ENCODE results near the gene WBP1L.

Gene WBP1L

GRCh38 chr10:102705531-102705930 lies 38.2 kb upstream of the WBP1L start:
- H3K27ac ChIP-seq (ENCODE audit: low read depth, low read length) = no peak overlapping the region
- H4K8ac ChIP-seq (ENCODE audit: low read depth, low read length) = no peak overlapping the region
- no peak overlapping the region for H3K4me3 ChIP-seq (ENCODE audit: low read depth, low read length)
- DNase-seq = no peak
- no CpG with 5 or more reads among the region's 2 CpGs for WGBS (ENCODE audit: extremely low coverage, insufficient coverage, insufficient read length)
- H2AFZ ChIP-seq (ENCODE audit: insufficient read depth, low read length, poor library complexity) = no peak overlapping the region
- no peak overlapping the region for H2BK12ac ChIP-seq (ENCODE audit: low read length)
- no peak overlapping the region for H4K91ac ChIP-seq (ENCODE audit: low read depth, low read length)
- no peak overlapping the region for H3K4ac ChIP-seq (ENCODE audit: low read depth, low read length)
- H3K9ac ChIP-seq (ENCODE audit: low read length) = no peak overlapping the region
- no peak overlapping the region for H2BK120ac ChIP-seq (ENCODE audit: insufficient read depth, low read length, poor library complexity)
- no peak overlapping the region for H3K14ac ChIP-seq (ENCODE audit: low read length)
- no peaks in the 10 kb centered on the region for H3K9me3 ChIP-seq (ENCODE audit: insufficient read depth, low read depth, low read length)
- no peaks in the 10 kb centered on the region for H3K4me1 ChIP-seq (ENCODE audit: control insufficient read depth in 1 of 2, insufficient read depth in 2 of 2, low read length in 2 of 2)
- no peak overlapping the region for H2AK5ac ChIP-seq (ENCODE audit: low read length)
- H3K4me2 ChIP-seq (ENCODE audit: low read length) = no peak overlapping the region
- H4K12ac ChIP-seq (ENCODE audit: low read depth, low read length) = no peak overlapping the region
- H2BK5ac ChIP-seq (ENCODE audit: low read depth, low read length, poor library complexity) = no peak overlapping the region
- H3K18ac ChIP-seq (ENCODE audit: low read length) = no peak overlapping the region
- H3K27me3 ChIP-seq (ENCODE audit: insufficient read depth, low read length) = no peaks in the 10 kb centered on the region
- H3K23ac ChIP-seq (ENCODE audit: low read length) = no peak overlapping the region
- peaks cover 2 to 4% of the 10 kb centered on the region in 2 experiments for H3K36me3 ChIP-seq (ENCODE audit: control insufficient read depth in 1 of 2, insufficient read depth in 2 of 2, low read length in 2 of 2)
- no peaks in the 10 kb centered on the region for H3K79me2 ChIP-seq (ENCODE audit: control insufficient read depth, insufficient read depth, low read length, poor library complexity)
- no peaks in the 10 kb centered on the region for H3K79me1 ChIP-seq (ENCODE audit: low read length)

- 100% methylated on average over 1 of the region's 4 CpGs for WGBS (ENCODE audit: extremely low coverage, insufficient coverage, insufficient read length)
- Histone ChIP-seq H3K27ac (ENCODE audit: low read depth, low read length) (peak overlapping the region; percentile 33), H3K4me1 (ENCODE audit: control insufficient read depth in 1 of 2, insufficient read depth in 2 of 2, low read length in 2 of 2) (peaks cover 0 to 5% of the 10 kb centered on the region in 2 experiments), H2AK5ac (ENCODE audit: low read length) (no peak overlapping the region), H3K79me2 (ENCODE audit: control insufficient read depth, insufficient read depth, low read length, poor library complexity) (peaks cover 6% of the 10 kb centered on the region), H3K4me2 (ENCODE audit: low read length) (peak overlapping the region; percentile 2), H3K4ac (ENCODE audit: low read depth, low read length) (no peak overlapping the region), H3K9me3 (ENCODE audit: insufficient read depth, low read depth, low read length) (no peaks in the 10 kb centered on the region), H2BK12ac (ENCODE audit: low read length) (no peak overlapping the region), H3K36me3 (ENCODE audit: control insufficient read depth in 1 of 2, insufficient read depth in 2 of 2, low read length in 2 of 2) (no peaks in the 10 kb centered on the region), H3K4me3 (ENCODE audit: low read depth, low read length) (no peak overlapping the region), H4K91ac (ENCODE audit: low read depth, low read length) (no peak overlapping the region), H2BK120ac (ENCODE audit: insufficient read depth, low read length, poor library complexity) (no peak overlapping the region), H3K9ac (ENCODE audit: low read length) (no peak overlapping the region), H2AFZ (ENCODE audit: insufficient read depth, low read length, poor library complexity) (no peak overlapping the region), H4K8ac (ENCODE audit: low read depth, low read length) (no peak overlapping the region), H3K27me3 (ENCODE audit: insufficient read depth, low read length) (no peaks in the 10 kb centered on the region), H2BK5ac (ENCODE audit: low read depth, low read length, poor library complexity) (no peak overlapping the region), H3K23ac (ENCODE audit: low read length) (no peak overlapping the region), H3K18ac (ENCODE audit: low read length) (no peak overlapping the region), H3K79me1 (ENCODE audit: low read length) (peaks cover 11% of the 10 kb centered on the region), H4K12ac (ENCODE audit: low read depth, low read length) (no peak overlapping the region), H3K14ac (ENCODE audit: low read length) (no peak overlapping the region)
- peak; percentile 30 to 75 for DNase-seq
Measured at GRCh38 chr10:102710609-102711008, 33.1 kb upstream of the WBP1L start.

DNA sequence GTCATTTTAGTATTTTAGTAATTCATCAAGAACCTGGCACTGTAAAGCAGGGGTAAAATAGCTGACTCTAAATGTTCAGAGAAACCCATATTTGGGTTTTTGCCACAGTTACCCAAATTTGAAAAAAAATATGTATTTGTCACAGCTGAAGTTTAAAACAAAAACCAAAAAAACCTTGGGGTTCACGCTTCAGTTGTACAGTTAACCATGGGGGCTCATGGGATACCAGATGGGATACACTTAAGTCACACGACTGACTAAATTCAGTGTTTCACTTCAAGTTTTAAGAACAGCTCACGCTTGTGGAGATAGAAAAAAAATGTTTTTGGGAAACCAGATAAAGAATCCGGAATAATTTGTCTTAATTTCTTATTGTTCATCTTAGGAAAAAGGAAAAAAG lies 31.7 kb upstream of the WBP1L start:
- H4K8ac ChIP-seq (ENCODE audit: low read depth, low read length) = no peak overlapping the region
- H3K18ac ChIP-seq (ENCODE audit: low read length) = no peak overlapping the region
- H3K4me3 ChIP-seq (ENCODE audit: low read depth, low read length) = no peak overlapping the region
- no CpG with 5 or more reads among the region's 4 CpGs for WGBS (ENCODE audit: extremely low coverage, insufficient coverage, insufficient read length)
- no peak overlapping the region for H2BK5ac ChIP-seq (ENCODE audit: low read depth, low read length, poor library complexity)
- no peaks in the 10 kb centered on the region for H3K9me3 ChIP-seq (ENCODE audit: insufficient read depth, low read depth, low read length)
- no peak overlapping the region for H3K14ac ChIP-seq (ENCODE audit: low read length)
- H3K4me2 ChIP-seq (ENCODE audit: low read length) = no peak overlapping the region
- no peak overlapping the region for H2BK120ac ChIP-seq (ENCODE audit: insufficient read depth, low read length, poor library complexity)
- no peak overlapping the region for H3K27ac ChIP-seq (ENCODE audit: low read depth, low read length)
- no peak overlapping the region for H2BK12ac ChIP-seq (ENCODE audit: low read length)
- H4K91ac ChIP-seq (ENCODE audit: low read depth, low read length) = no peak overlapping the region
- no peaks in the 10 kb centered on the region for H3K27me3 ChIP-seq (ENCODE audit: insufficient read depth, low read length)
- H3K4ac ChIP-seq (ENCODE audit: low read depth, low read length) = no peak overlapping the region
- H2AFZ ChIP-seq (ENCODE audit: insufficient read depth, low read length, poor library complexity) = no peak overlapping the region
- no peak overlapping the region for H3K23ac ChIP-seq (ENCODE audit: low read length)
- no peak overlapping the region for H3K9ac ChIP-seq (ENCODE audit: low read length)
- no peak overlapping the region for H4K12ac ChIP-seq (ENCODE audit: low read depth, low read length)
- no peaks in the 10 kb centered on the region for H3K36me3 ChIP-seq (ENCODE audit: control insufficient read depth in 1 of 2, insufficient read depth in 2 of 2, low read length in 2 of 2)
- H2AK5ac ChIP-seq (ENCODE audit: low read length) = no peak overlapping the region
- H3K4me1 ChIP-seq (ENCODE audit: control insufficient read depth in 1 of 2, insufficient read depth in 2 of 2, low read length in 2 of 2) = peaks cover 5 to 12% of the 10 kb centered on the region in 2 experiments
- H3K79me2 ChIP-seq (ENCODE audit: control insufficient read depth, insufficient read depth, low read length, poor library complexity) = peaks cover 6% of the 10 kb centered on the region
- H3K79me1 ChIP-seq (ENCODE audit: low read length) = peaks cover 11% of the 10 kb centered on the region
- no peak for DNase-seq

GRCh38 chr10:102712843-102713538 lies 30.8 kb upstream of the WBP1L start:
- H4K91ac ChIP-seq (ENCODE audit: low read depth, low read length) = no peak overlapping the region
- H3K4me3 ChIP-seq (ENCODE audit: low read depth, low read length) = no peak overlapping the region
- H3K27ac ChIP-seq (ENCODE audit: low read depth, low read length) = peak overlapping the region; percentile 45
- no peak overlapping the region for H3K14ac ChIP-seq (ENCODE audit: low read length)
- H3K4me2 ChIP-seq (ENCODE audit: low read length) = peak overlapping the region; percentile 88
- H4K8ac ChIP-seq (ENCODE audit: low read depth, low read length) = no peak overlapping the region
- no peak overlapping the region for H2BK12ac ChIP-seq (ENCODE audit: low read length)
- no peaks in the 10 kb centered on the region for H3K27me3 ChIP-seq (ENCODE audit: insufficient read depth, low read length)
- no peak overlapping the region for H3K18ac ChIP-seq (ENCODE audit: low read length)
- H4K12ac ChIP-seq (ENCODE audit: low read depth, low read length) = no peak overlapping the region
- peaks cover 6% of the 10 kb centered on the region for H3K79me2 ChIP-seq (ENCODE audit: control insufficient read depth, insufficient read depth, low read length, poor library complexity)
- no peak overlapping the region for H3K23ac ChIP-seq (ENCODE audit: low read length)
- no CpG with 5 or more reads among the region's 8 CpGs for WGBS (ENCODE audit: extremely low coverage, insufficient coverage, insufficient read length)
- no peaks in the 10 kb centered on the region for H3K36me3 ChIP-seq (ENCODE audit: control insufficient read depth in 1 of 2, insufficient read depth in 2 of 2, low read length in 2 of 2)
- H2BK120ac ChIP-seq (ENCODE audit: insufficient read depth, low read length, poor library complexity) = no peak overlapping the region
- H3K4ac ChIP-seq (ENCODE audit: low read depth, low read length) = no peak overlapping the region
- no peak overlapping the region for H2AFZ ChIP-seq (ENCODE audit: insufficient read depth, low read length, poor library complexity)
- no peaks in the 10 kb centered on the region for H3K9me3 ChIP-seq (ENCODE audit: insufficient read depth, low read depth, low read length)
- H2BK5ac ChIP-seq (ENCODE audit: low read depth, low read length, poor library complexity) = no peak overlapping the region
- H3K4me1 ChIP-seq (ENCODE audit: control insufficient read depth in 1 of 2, insufficient read depth in 2 of 2, low read length in 2 of 2) = peaks cover 11 to 19% of the 10 kb centered on the region in 2 experiments
- peak overlapping the region; percentile 91 for H3K9ac ChIP-seq (ENCODE audit: low read length)
- peaks cover 14% of the 10 kb centered on the region for H3K79me1 ChIP-seq (ENCODE audit: low read length)
- no peak for DNase-seq
- H2AK5ac ChIP-seq (ENCODE audit: low read length) = no peak overlapping the region
